Vagina (tissue), 2 donors: Measurements from ENCODE around the gene CDO1. TPM values are rescaled to one million over a fixed set of nuclear protein-coding genes. Genes with fewer than 3 reads are reported as not detected.

Experiments used
- DNase-seq, 2 donors: peaks; one replicate each; pipeline ENCODE4 v3.0.0-alpha.2; 2017; ENCODE audit errors: extremely low spot score in 2 of 2
- H3K27ac ChIP-seq: fragments of 200-600 bp; sonication (generic); one replicate; pipeline ENCODE4 v1.5.1; 2019
- H3K27me3 ChIP-seq: fragments of 200-600 bp; sonication (generic); one replicate; pipeline ENCODE4 v1.5.1; 2019
- H3K36me3 ChIP-seq, 2 donors: fragments of 200-600 bp; sonication (generic); one replicate each; pipeline ENCODE4 v1.5.1; 2017 to 2019
- H3K4me1 ChIP-seq: fragments of 200-600 bp; sonication (generic); one replicate; pipeline ENCODE4 v1.5.1; 2019
- H3K4me3 ChIP-seq, 2 donors: fragments of 200-600 bp; sonication (generic); 1 replicate in 1 of 2; 2 replicates in 1 of 2; pipeline ENCODE4 v1.5.1; 2016 to 2019
- H3K9me3 ChIP-seq: fragments of 200-600 bp; sonication (generic); one replicate; pipeline ENCODE4 v1.5.1; 2019
- CTCF ChIP-seq, 3 experiments: fragments of 450-650 bp in 2 of 3; fragments of 200-600 bp in 1 of 3; sonication (generic) in 1 of 3; IDR thresholded peaks; one replicate each; pipeline ENCODE4 v1.5.1; 2017 to 2019; ENCODE audit warnings: antibody characterized with exemption in 3 of 3, mild to moderate bottlenecking in 2 of 3, moderate library complexity in 2 of 3
- POLR2A ChIP-seq, 2 donors: fragments of 450-650 bp; IDR thresholded peaks; one replicate each; pipeline ENCODE4 v1.6.1; 2017; ENCODE audit warnings: antibody characterized with exemption in 2 of 2, mild to moderate bottlenecking in 2 of 2, moderate library complexity in 2 of 2
- POLR2AphosphoS5 ChIP-seq, 2 donors: sonication (generic); formaldehyde crosslinking; IDR thresholded peaks; one replicate each; pipeline ENCODE4 v1.9.0; 2017; ENCODE audit warnings: antibody characterized with exemption in 2 of 2, mild to moderate bottlenecking in 2 of 2, low read depth in 1 of 2; ENCODE audit not compliant: insufficient read depth in 1 of 2
- intact Hi-C: fragments of 100-400 bp; cut with DNase I; formaldehyde crosslinking; loops from one replicate; pipeline ENCODE4 v1.15.1; 2023
- total RNA-seq: library from RNA; depleted of rRNA; stranded (reverse); fragments of >200 nt; gene quantifications from one replicate; pipeline ENCODE4 v1.2.3, GENCODE V29; 2016

Gene CDO1
- total RNA-seq, 1 donor from 2014 or later = 16.0 TPM

- intact Hi-C loops = no loop called here
- H3K27me3 ChIP-seq = no peaks in the 10 kb centered on the region
- no peak for DNase-seq
- H3K27ac ChIP-seq = no peak overlapping the region
- no peaks in the 10 kb centered on the region for H3K36me3 ChIP-seq
- peaks cover 56% of the 10 kb centered on the region for H3K4me1 ChIP-seq
- no peak overlapping the region for H3K4me3 ChIP-seq
- no peaks in the 10 kb centered on the region for H3K9me3 ChIP-seq
- no peak for TF ChIP-seq CTCF (IDR thresholded peaks at IDR 0.05)
- TF ChIP-seq POLR2AphosphoS5 (IDR thresholded peaks at IDR 0.05; ENCODE audit: insufficient read depth in 1 of 2, low read depth in 1 of 2) = peak in 1 of 2 donors; percentile 13
Observed at GRCh38 chr5:115847290-115847689, 30.8 kb upstream of the CDO1 start.

- H3K36me3 ChIP-seq = no peaks in the 10 kb centered on the region
- H3K4me3 ChIP-seq = no peak overlapping the region
- no peak for DNase-seq
- H3K27ac ChIP-seq = no peak overlapping the region
- H3K9me3 ChIP-seq = no peaks in the 10 kb centered on the region
- H3K27me3 ChIP-seq = no peaks in the 10 kb centered on the region
- intact Hi-C loops = loop anchor here (5.0 kb wide), 1 partner anchor 217 kb away; the partner anchor contains the start of gene TMED7
- TF ChIP-seq CTCF (IDR thresholded peaks at IDR 0.05) (no peak), POLR2A (IDR thresholded peaks at IDR 0.05) (no peak), POLR2AphosphoS5 (IDR thresholded peaks at IDR 0.05; ENCODE audit: insufficient read depth in 1 of 2, low read depth in 1 of 2) (no peak)
- peaks cover 51% of the 10 kb centered on the region for H3K4me1 ChIP-seq
Observed at GRCh38 chr5:115844321-115844817, 27.9 kb upstream of the CDO1 start.

- Histone ChIP-seq H3K4me3 (peak overlapping the region; percentile 86 to 99), H3K4me1 (peaks cover 58% of the 10 kb centered on the region), H3K27me3 (no peaks in the 10 kb centered on the region), H3K36me3 (no peaks in the 10 kb centered on the region), H3K27ac (peak overlapping the region; percentile 9), H3K9me3 (no peaks in the 10 kb centered on the region)
- DNase-seq = no peak
- TF ChIP-seq POLR2A (IDR thresholded peaks at IDR 0.05) (no peak), POLR2AphosphoS5 (IDR thresholded peaks at IDR 0.05; ENCODE audit: insufficient read depth in 1 of 2, low read depth in 1 of 2) (no peak), CTCF (IDR thresholded peaks at IDR 0.05) (no peak)
- intact Hi-C loops = loop anchor here (5.0 kb wide), 1 partner anchor 216 kb away; the partner anchor contains the start of gene TMED7
Observed at GRCh38 chr5:115843444-115844130, 27.1 kb upstream of the CDO1 start.

- no peaks in the 10 kb centered on the region for H3K36me3 ChIP-seq
- TF ChIP-seq CTCF (IDR thresholded peaks at IDR 0.05) (no peak), POLR2A (IDR thresholded peaks at IDR 0.05) (no peak), POLR2AphosphoS5 (IDR thresholded peaks at IDR 0.05; ENCODE audit: insufficient read depth in 1 of 2, low read depth in 1 of 2) (no peak)
- DNase-seq = no peak
- H3K27ac ChIP-seq = peak overlapping the region; percentile 94
- no peaks in the 10 kb centered on the region for H3K9me3 ChIP-seq
- intact Hi-C loops = loop anchor here (5.0 kb wide), 1 partner anchor 216 kb away; the partner anchor contains the start of gene TMED7
- H3K27me3 ChIP-seq = no peaks in the 10 kb centered on the region
- peaks cover 64% of the 10 kb centered on the region for H3K4me1 ChIP-seq
- peak overlapping the region; percentile 86 to 99 for H3K4me3 ChIP-seq
Observed at GRCh38 chr5:115842952-115843351, 26.5 kb upstream of the CDO1 start.
